HCT116 (cell line): ENCODE measurements around the gene DTX1.

Source experiments
- ATF3 ChIP-seq: IDR thresholded peaks from 2 replicates; pipeline ENCODE4 v1.6.1; 2012
- CEBPB ChIP-seq: IDR thresholded peaks from 2 replicates; pipeline ENCODE4 v1.6.1; 2012; ENCODE audit warnings: low read depth
- CTCF ChIP-seq, 3 experiments: fragments of 200-600 bp in 1 of 3; sonication (generic) in 1 of 3; IDR thresholded peaks in 2 of 3; conservative IDR thresholded peaks in 1 of 3; 2 replicates each; pipeline ENCODE4 v1.5.1; 2012 to 2017; ENCODE audit warnings: low read depth in 2 of 3, low read length in 2 of 3, antibody characterized with exemption in 1 of 3, borderline replicate concordance in 1 of 3, control low read depth in 1 of 3, mild to moderate bottlenecking in 1 of 3, mixed read lengths in 1 of 3, mixed run types in 1 of 3, moderate library complexity in 1 of 3; ENCODE audit not compliant: insufficient read depth in 1 of 3
- ELF1 ChIP-seq: IDR thresholded peaks from 2 replicates; pipeline ENCODE4 v1.6.1; 2012; ENCODE audit warnings: low read depth, borderline replicate concordance
- EZH2 ChIP-seq: fragments of 200-600 bp; sonication (generic); IDR thresholded peaks from 2 replicates; pipeline ENCODE4 v1.6.1; 2017; ENCODE audit warnings: antibody characterized with exemption, mixed run types
- MAX ChIP-seq: IDR thresholded peaks from 2 replicates; pipeline ENCODE4 v1.6.1; 2012
- POLR2A ChIP-seq: IDR thresholded peaks from 2 replicates; pipeline ENCODE4 v1.7.0; 2011; ENCODE audit warnings: borderline replicate concordance; ENCODE audit not compliant: insufficient read depth, insufficient read length; ENCODE audit errors: extremely low read depth
- POLR2AphosphoS5 ChIP-seq: IDR thresholded peaks from 2 replicates; pipeline ENCODE4 v1.6.1; 2011; ENCODE audit warnings: mild to moderate bottlenecking, low read depth, low read length, moderate library complexity
- RAD21 ChIP-seq: IDR thresholded peaks from 2 replicates; pipeline ENCODE4 v1.6.1; 2012; ENCODE audit warnings: low read depth, mild to moderate bottlenecking
- SP1 ChIP-seq: IDR thresholded peaks from 2 replicates; pipeline ENCODE4 v1.6.1; 2012; ENCODE audit warnings: low read depth
- TCF7L2 ChIP-seq: IDR thresholded peaks from 2 replicates; pipeline ENCODE4 v1.7.0; 2011; ENCODE audit warnings: borderline replicate concordance, inconsistent platforms; ENCODE audit not compliant: insufficient read depth, insufficient read length; ENCODE audit errors: extremely low read depth
- YY1 ChIP-seq: IDR thresholded peaks from 2 replicates; pipeline ENCODE4 v1.6.1; 2011; ENCODE audit warnings: low read length, low read depth, moderate library complexity, mild to moderate bottlenecking; ENCODE audit not compliant: insufficient replicate concordance; ENCODE audit errors: extremely low read depth

GRCh38 chr12:113089839-113090238, 33.3 kb downstream of the DTX1 start:
- TF ChIP-seq YY1 (no peak), POLR2A (no peak), POLR2AphosphoS5 (no peak), TCF7L2 (no peak), ATF3 (no peak), CTCF (IDR thresholded peaks at IDR 0.05 in 2 of 3, conservative IDR thresholded peaks at IDR 0.05 in 1 of 3; ENCODE audit: borderline replicate concordance in 1 of 3, insufficient read depth in 1 of 3, low read depth in 2 of 3, low read length in 2 of 3) (no peak), EZH2 (no peak), CEBPB (no peak), RAD21 (no peak), SP1 (no peak), ELF1 (no peak), MAX (no peak)
